Endodermal cell (in vitro differentiated cells): ENCODE measurements around the gene NASP. TPM values are rescaled to one million over a fixed set of nuclear protein-coding genes. Genes with fewer than 3 reads are reported as not detected.

Source experiments
- DNase-seq: peaks from one replicate; pipeline ENCODE4 v3.0.0-alpha.2; 2017
- H3K27ac ChIP-seq: 2 replicates; pipeline ENCODE4 v1.5.1; 2013; ENCODE audit warnings: mild to moderate bottlenecking, low read depth, low read length, moderate library complexity
- H3K27me3 ChIP-seq: 2 replicates; pipeline ENCODE4 v1.6.1; 2013; ENCODE audit warnings: mild to moderate bottlenecking, low read length, moderate library complexity; ENCODE audit not compliant: insufficient read depth, control insufficient read depth, poor library complexity, severe bottlenecking
- H3K36me3 ChIP-seq: 2 replicates; pipeline ENCODE4 v1.7.0; 2013; ENCODE audit warnings: mild to moderate bottlenecking, low read length, moderate library complexity; ENCODE audit not compliant: control insufficient read depth, insufficient read depth
- H3K4me1 ChIP-seq: one replicate; pipeline ENCODE4 v1.7.0; 2013; ENCODE audit warnings: low read length; ENCODE audit not compliant: control insufficient read depth, insufficient read depth
- H3K4me3 ChIP-seq: 2 replicates; pipeline ENCODE4 v1.5.1; 2013; ENCODE audit warnings: mild to moderate bottlenecking, low read length, moderate library complexity
- H3K9ac ChIP-seq: 2 replicates; pipeline ENCODE4 v1.6.1; 2013; ENCODE audit warnings: mild to moderate bottlenecking, low read length, moderate library complexity; ENCODE audit not compliant: poor library complexity, severe bottlenecking; ENCODE audit errors: extremely low read depth
- H3K9me3 ChIP-seq: 2 replicates; pipeline ENCODE4 v1.6.1; 2013; ENCODE audit warnings: mild to moderate bottlenecking, low read length, moderate library complexity; ENCODE audit not compliant: control insufficient read depth
- H3K27ac Mint-ChIP-seq: 2 replicates; pipeline ENCODE4 v1.8.0; 2020; ENCODE audit warnings: mixed read lengths
- H3K27me3 Mint-ChIP-seq: 2 replicates; pipeline ENCODE4 v1.8.0; 2021; ENCODE audit warnings: mild to moderate bottlenecking, mixed read lengths; ENCODE audit not compliant: insufficient read depth
- H3K36me3 Mint-ChIP-seq: 2 replicates; pipeline ENCODE4 v1.8.0; 2020; ENCODE audit warnings: low read depth, mixed read lengths
- H3K4me1 Mint-ChIP-seq: 2 replicates; pipeline ENCODE4 v1.8.0; 2020; ENCODE audit warnings: mixed read lengths
- H3K4me3 Mint-ChIP-seq: 2 replicates; pipeline ENCODE4 v1.8.0; 2020; ENCODE audit warnings: mild to moderate bottlenecking, moderate library complexity, mixed read lengths
- H3K9me3 Mint-ChIP-seq: 2 replicates; pipeline ENCODE4 v1.8.0; 2020; ENCODE audit warnings: mild to moderate bottlenecking, mixed read lengths
- CTCF ChIP-seq: fragments of 200-600 bp; sonication (generic); conservative IDR thresholded peaks from 2 replicates; pipeline ENCODE4 v1.5.0; 2021; ENCODE audit warnings: antibody characterized with exemption, mild to moderate bottlenecking
- WGBS, 2 experiments: methylation state at CpG; one replicate each; pipeline versions ENCODE4 v1.1.5 to v1.1.7; 2013; ENCODE audit warnings: missing lambda C conversion rate in 2 of 2, mixed read lengths in 1 of 2; ENCODE audit not compliant: insufficient coverage in 1 of 2, insufficient read length in 1 of 2; 5-methylcytosine and 5-hydroxymethylcytosine counted together
- total RNA-seq, 2 donors: library from RNA; stranded (reverse); fragmentation: NEBNext Ultra II Directional in 1 of 2; extraction: Animal tissue kit (Norgen Biotek cat#: 25700) in 1 of 2; gene quantifications; 2 replicates in 1 of 2; 3 replicates in 1 of 2; pipeline ENCODE4 v1.2.1, GENCODE V29; 2021

NASP gene
- total RNA-seq, 2 donors from 2014 or later: 368 to 385 TPM

- peaks cover 61% of the 10 kb centered on the region for H3K36me3 Mint-ChIP-seq
- 100% methylated on average over 1 to 2 of the region's 2 CpGs for WGBS, 2 experiments
These were observed 60.8 kb downstream of the NASP start for GRCh38 chr1:45644661-45645060.

GRCh38 chr1:45647248-45648021 is 63.6 kb downstream of the NASP start:
- no peak overlapping the region for H3K4me3 Mint-ChIP-seq
- no peaks in the 10 kb centered on the region for H3K27me3 ChIP-seq
- no peak for TF ChIP-seq CTCF
- H3K27me3 Mint-ChIP-seq: no peaks in the 10 kb centered on the region
- peaks cover 3% of the 10 kb centered on the region for H3K4me1 Mint-ChIP-seq
- H3K27ac ChIP-seq: no peak overlapping the region
- no peaks in the 10 kb centered on the region for H3K9me3 Mint-ChIP-seq
- H3K4me3 ChIP-seq: no peak overlapping the region
- H3K9ac ChIP-seq: no peak overlapping the region
- WGBS, 2 experiments: 94% methylated on average over 8 to 9 of the region's 9 CpGs
- no peaks in the 10 kb centered on the region for H3K4me1 ChIP-seq
- no peaks in the 10 kb centered on the region for H3K9me3 ChIP-seq
- peak overlapping the region; percentile 30 for H3K27ac Mint-ChIP-seq
- no peak for DNase-seq
- peaks cover 66% of the 10 kb centered on the region for H3K36me3 Mint-ChIP-seq
- peaks cover 79% of the 10 kb centered on the region for H3K36me3 ChIP-seq

More at GRCh38 chr1:45644661-45645060, 60.8 kb downstream of the NASP start:
- H3K36me3 ChIP-seq: peaks cover 80% of the 10 kb centered on the region
- no peaks in the 10 kb centered on the region for H3K9me3 ChIP-seq
- Mint-ChIP-seq H3K27me3 (no peaks in the 10 kb centered on the region), H3K27ac (no peak overlapping the region), H3K4me3 (no peak overlapping the region), H3K4me1 (no peaks in the 10 kb centered on the region), H3K9me3 (no peaks in the 10 kb centered on the region)
- no peak overlapping the region for H3K4me3 ChIP-seq
- H3K4me1 ChIP-seq: no peaks in the 10 kb centered on the region
- TF ChIP-seq CTCF: no peak
- H3K27ac ChIP-seq: no peak overlapping the region
- no peaks in the 10 kb centered on the region for H3K27me3 ChIP-seq
- no peak for DNase-seq
- no peak overlapping the region for H3K9ac ChIP-seq

GRCh38 chr1:45654540-45655280 is 70.9 kb downstream of the NASP start:
- 96% methylated on average over 6 to 12 of the region's 12 CpGs for WGBS, 2 experiments
- H3K36me3 ChIP-seq: peaks cover 98% of the 10 kb centered on the region
- H3K4me1 Mint-ChIP-seq: peaks cover 3% of the 10 kb centered on the region
- no peak overlapping the region for H3K27ac Mint-ChIP-seq
- no peaks in the 10 kb centered on the region for H3K9me3 ChIP-seq
- H3K4me1 ChIP-seq: no peaks in the 10 kb centered on the region
- H3K4me3 Mint-ChIP-seq: no peak overlapping the region
- H3K27ac ChIP-seq: no peak overlapping the region
- H3K27me3 Mint-ChIP-seq: no peaks in the 10 kb centered on the region
- H3K9me3 Mint-ChIP-seq: no peaks in the 10 kb centered on the region
- no peak overlapping the region for H3K9ac ChIP-seq
- no peaks in the 10 kb centered on the region for H3K27me3 ChIP-seq
- peaks cover 85% of the 10 kb centered on the region for H3K36me3 Mint-ChIP-seq
- TF ChIP-seq CTCF: no peak
- no peak overlapping the region for H3K4me3 ChIP-seq
- no peak for DNase-seq
